ENCODE results near the gene RHOV.
"Not testable (repeated sequence)": the region's sequence is repeated elsewhere in the genome, so short reads cannot be mapped to it uniquely, and the experiment has no call there.

Gene RHOV

DNA sequence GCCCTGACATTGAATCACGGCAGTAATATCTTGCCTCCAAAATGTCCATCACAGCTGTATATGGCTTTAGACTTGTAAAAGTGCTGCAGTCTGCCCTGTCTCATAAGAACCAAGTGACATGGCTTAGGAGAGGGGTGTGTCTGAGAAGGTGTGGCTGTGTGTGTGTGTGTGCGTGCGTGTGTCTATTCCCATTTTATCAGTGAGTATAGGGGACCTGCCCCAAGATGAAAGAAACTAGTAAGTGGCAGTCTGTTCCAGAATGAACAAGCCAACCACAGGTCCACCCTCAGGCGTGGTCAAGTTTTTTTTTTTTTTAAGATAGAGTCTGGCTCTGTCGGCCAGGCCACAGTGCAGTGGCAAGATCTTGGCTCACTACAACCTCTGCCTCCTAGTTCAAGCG, 5.6 kb upstream of the RHOV start:
- Histone ChIP-seq H3K27ac (peak overlapping the region in 7 of 21 experiments; percentile 15 to 60 (median 31)), H3K4me3 (no peak overlapping the region)

DNA sequence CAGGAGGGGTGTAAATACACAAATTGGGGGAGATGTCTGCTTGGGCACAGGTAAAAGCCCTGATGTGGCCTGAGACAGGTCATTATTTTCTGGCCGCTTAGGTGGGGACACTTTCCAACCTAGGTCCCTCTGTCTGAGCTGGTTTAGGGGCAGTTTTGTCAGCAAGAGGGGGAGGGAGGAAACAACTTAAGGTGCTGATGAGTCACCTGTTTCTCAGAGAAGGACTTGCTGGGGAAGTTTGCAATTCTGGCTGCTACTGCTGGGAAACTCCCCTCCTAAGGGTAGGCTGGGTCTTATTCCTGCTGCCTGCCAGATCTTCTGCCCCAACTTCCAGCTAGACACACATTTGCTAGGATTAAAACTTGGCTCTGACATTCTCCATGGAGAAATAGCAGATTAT, 4.8 kb upstream of the RHOV start:
- Histone ChIP-seq H3K4me3 (no peak overlapping the region), H3K27ac (peak overlapping the region in 10 of 21 experiments; percentile 15 to 60 (median 34))

- H3K27ac ChIP-seq, result no peak overlapping the region
- H3K4me3 ChIP-seq, result no peak overlapping the region
Observed at GRCh38 chr15:40877694-40878093, 3.7 kb upstream of the RHOV start.

- Histone ChIP-seq H3K4me3 (no peak overlapping the region), H3K27ac (peak overlapping the region in 2 of 21 experiments; percentile 8 to 27)
Observed at GRCh38 chr15:40875991-40876730, 2.1 kb upstream of the RHOV start.

DNA sequence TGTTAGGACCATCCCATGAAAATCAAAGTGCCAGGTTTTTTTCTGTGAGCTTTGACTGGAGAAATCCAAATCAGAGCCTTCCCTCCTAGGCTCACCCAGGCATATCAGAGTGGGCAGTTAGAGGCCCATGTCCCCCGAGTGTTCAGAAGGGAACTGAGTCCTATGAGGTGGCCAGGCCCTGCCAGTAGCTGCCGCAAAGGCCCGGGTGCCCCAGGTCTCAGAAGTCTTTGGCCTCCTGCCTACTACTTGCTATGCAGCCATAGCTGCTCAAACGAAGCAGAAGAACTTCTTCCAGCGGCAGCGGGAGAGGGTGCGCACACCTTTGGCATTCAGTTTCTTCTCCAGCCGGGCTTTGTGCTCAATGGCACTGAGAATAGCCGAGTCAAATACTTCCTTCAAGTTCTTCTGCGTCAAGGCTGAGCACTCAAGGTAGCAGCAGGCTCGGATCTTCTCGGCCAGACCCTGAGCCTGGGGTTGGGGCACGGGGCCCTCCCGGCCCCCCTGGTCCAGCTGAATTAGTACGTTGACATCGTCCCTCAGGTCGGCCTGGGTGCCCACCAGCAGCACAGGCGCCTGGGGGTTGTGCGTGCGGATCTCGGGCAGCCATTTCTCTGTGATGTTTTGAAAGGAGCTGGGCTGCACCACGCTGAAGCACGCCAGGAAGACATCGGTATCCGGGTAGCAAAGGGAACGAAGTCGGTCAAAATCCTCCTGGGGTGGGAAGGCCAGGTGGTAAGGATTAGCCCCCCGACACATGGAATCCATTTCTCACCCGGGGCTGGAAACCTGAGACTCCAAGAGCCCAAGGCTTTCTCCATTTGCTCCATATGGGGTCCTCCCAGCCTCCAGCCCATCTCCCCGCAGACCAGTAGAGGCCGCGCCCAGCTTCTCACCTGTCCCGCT, 992 bp downstream of the RHOV start:
- H3K27ac ChIP-seq, result peak overlapping the region in 18 of 21 experiments; percentile 44 to 88 (median 81)
- peak overlapping the region; percentile 54 to 70 (median 62) for H3K4me3 ChIP-seq

GRCh38 chr15:40871749-40872617, 2.1 kb downstream of the RHOV start:
- Histone ChIP-seq H3K4me3 (peak overlapping the region; percentile 13 to 70 (median 62)), H3K27ac (peak overlapping the region in 18 of 21 experiments; percentile 57 to 88 (median 81))

DNA sequence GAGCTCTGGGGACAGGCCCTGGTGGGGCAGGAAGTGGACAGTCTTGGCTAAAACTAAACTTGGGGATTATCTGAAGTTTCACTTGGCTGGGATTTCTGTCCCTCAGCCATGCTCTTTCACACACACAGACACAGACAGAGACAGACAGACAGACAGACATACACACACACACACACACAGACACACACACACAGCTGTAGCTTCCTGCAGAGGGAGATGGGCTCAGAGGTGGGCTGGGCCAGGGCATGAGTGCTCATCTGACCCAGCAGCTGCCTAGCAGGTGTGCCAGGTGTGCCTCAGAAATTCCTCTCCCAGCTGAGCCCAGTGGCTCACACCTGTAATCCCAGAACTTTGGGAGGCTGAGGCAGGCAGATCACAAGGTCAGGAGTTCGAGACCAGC, 3.3 kb downstream of the RHOV start:
- Histone ChIP-seq H3K4me3 (peak overlapping the region in 2 of 7 experiments; percentile 15 to 70), H3K27ac (peak overlapping the region in 17 of 21 experiments; percentile 4 to 88 (median 77))

DNA sequence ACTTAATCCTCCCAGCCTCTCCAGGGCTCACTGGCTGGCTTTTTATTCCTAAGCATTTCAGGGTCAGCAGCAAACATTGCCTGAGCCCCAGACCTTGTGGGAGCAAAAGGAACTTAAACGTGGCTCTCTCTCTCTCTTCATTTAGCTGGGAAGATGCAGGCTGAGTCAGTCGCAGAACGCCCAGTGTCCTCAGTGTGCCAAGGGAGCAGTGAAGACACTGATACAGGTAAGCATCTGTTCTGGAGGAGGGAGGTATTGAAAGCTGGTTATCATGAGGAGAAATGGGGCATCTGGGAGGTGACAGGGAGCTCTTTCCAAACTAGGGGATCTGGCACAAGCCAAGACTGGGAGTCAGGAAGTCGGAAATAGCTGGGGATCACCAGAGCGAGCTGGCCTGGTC, 4.3 kb downstream of the RHOV start:
- Histone ChIP-seq H3K4me3 (no peak overlapping the region), H3K27ac (peak overlapping the region in 7 of 21 experiments; percentile 23 to 88 (median 76))

GRCh38 chr15:40867199-40867598, 6.8 kb downstream of the RHOV start:
- Histone ChIP-seq H3K27ac (peak overlapping the region in 1 of 21 experiments; percentile 32), H3K4me3 (no peak overlapping the region)

GRCh38 chr15:40863660-40864270, 10.3 kb downstream of the RHOV start:
- Histone ChIP-seq H3K4me3 (no peak overlapping the region), H3K27ac (peak overlapping the region in 10 of 21 experiments; percentile 5 to 65 (median 39))

GRCh38 chr15:40861147-40861546, 12.9 kb downstream of the RHOV start:
- H3K4me3 ChIP-seq, result not testable (repeated sequence)
- H3K27ac ChIP-seq, result peak overlapping the region in 1 of 21 experiments; percentile 16

DNA sequence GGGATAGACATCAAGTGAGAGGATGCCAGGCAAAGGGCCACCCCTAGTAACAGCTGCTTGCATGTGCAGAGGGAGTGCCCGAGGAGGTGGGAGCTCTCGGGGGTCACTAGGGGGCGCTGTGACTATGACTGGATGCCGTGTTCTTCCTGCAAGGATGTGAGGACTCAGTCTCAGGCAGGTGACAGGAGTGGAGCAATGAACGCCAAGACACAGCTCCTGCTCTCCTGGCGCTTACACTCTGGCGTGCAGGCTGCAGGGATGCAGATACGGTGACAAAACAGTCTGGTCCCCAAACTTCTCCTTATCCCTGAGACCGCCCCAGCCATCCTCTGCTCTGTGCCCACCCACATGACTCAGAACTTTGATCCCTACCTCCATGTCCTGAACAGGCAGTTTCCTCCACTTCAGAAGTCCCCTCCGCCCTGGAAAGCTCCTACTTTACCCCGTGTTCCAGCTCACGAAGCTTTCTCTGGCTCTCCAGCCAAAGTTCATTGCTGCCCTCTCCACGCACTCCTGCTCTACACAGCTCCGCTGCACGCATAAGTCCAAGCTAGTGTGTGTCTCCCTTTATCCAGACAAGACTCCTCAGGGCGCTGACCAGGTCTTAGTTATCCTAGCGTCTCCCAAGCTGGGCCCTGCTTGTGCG, 14.7 kb downstream of the RHOV start:
- H3K4me3 ChIP-seq, result no peak overlapping the region
- H3K27ac ChIP-seq, result no peak overlapping the region

DNA sequence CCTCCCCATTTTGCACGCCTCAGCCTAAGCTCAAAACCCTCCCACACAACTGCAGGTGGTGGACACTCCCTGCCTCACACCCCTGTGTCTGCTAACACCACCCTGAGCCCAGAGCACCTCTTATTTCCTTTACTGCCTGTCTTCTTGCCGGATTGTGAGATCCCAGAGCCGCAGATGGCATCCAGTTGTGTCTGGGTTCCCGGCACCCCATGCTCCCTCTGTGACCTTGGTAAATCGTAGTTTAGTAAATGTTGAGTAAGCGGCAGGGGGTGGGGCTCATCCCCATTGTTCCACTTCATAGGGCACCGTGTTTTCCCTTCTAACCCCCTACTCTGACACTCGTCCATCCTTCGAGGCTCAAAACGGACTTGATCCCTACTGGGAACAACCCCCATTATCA, 15.3 kb downstream of the RHOV start:
- Histone ChIP-seq H3K27ac (peak overlapping the region in 1 of 21 experiments; percentile 15), H3K4me3 (no peak overlapping the region)

GRCh38 chr15:40857601-40858341, 16.3 kb downstream of the RHOV start:
- H3K4me3 ChIP-seq, result no peak overlapping the region
- peak overlapping the region in 17 of 21 experiments; percentile 7 to 71 (median 58) for H3K27ac ChIP-seq

DNA sequence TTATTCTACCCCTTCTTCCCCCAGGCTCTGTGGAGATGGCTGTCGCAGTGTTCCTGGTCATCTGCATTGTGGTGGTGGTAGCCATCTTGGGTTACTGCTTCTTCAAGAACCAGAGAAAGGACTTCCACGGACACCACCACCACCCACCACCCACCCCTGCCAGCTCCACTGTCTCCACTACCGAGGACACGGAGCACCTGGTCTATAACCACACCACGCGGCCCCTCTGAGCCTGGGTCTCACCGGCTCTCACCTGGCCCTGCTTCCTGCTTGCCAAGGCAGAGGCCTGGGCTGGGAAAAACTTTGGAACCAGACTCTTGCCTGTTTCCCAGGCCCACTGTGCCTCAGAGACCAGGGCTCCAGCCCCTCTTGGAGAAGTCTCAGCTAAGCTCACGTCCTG, 17.3 kb downstream of the RHOV start:
- peak overlapping the region in 17 of 21 experiments; percentile 7 to 71 (median 47) for H3K27ac ChIP-seq
- H3K4me3 ChIP-seq, result no peak overlapping the region

GRCh38 chr15:40855706-40856234, 18.3 kb downstream of the RHOV start:
- H3K4me3 ChIP-seq, result no peak overlapping the region
- H3K27ac ChIP-seq, result no peak overlapping the region

GRCh38 chr15:40854161-40854560, 19.9 kb downstream of the RHOV start:
- Histone ChIP-seq H3K4me3 (no peak overlapping the region), H3K27ac (no peak overlapping the region)
